HL-60/S4 treated with phorbol 12-myristate 13-acetate at 8.2 ng/mL for 4 days and 3 days (cell line): ENCODE results near the gene PIK3C2G.

Source experiments
- in situ Hi-C: fragments of 300-500 bp; cut with MboI; formaldehyde crosslinking; loops from 2 replicates; pipeline ENCODE4 v1.15.0; 2022; ENCODE audit warnings: low sequenced_read_pairs

PIK3C2G gene

DNA sequence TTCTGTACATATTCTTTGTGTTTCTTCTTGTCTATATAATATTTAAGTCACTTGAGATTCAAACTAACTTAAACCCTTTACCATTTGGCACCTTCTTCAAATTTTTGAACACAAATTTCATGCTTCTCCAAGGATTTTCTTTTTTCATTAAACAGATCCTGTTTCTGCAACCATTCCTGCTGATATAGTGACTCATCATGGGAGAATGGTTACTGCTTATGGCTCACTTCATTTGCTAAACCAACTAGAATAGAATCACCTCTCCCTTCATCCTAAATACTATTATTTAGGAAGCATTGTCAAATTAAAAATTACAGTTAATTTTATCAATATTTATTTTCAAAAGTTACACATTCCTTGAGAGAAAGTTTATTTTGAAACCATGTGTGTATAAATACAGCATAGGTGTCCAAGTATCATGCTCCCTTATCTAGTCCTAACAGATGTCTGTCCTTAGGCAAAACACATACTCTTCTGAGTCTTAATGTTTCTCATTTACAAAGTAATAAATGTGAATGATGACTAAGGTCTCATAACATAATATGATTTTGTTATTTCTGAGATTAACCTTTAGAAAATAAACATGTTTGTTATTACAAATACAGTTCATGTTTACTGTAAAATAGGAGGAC lies 435.8 kb downstream of the PIK3C2G start:
- in situ Hi-C loops = no loop called here
